Keratinocyte (primary cell): ENCODE data around the gene C11orf68. TPM values are rescaled to one million over a fixed set of nuclear protein-coding genes. Genes with fewer than 3 reads are reported as not detected.

Experiments
- DNase-seq: peaks from one replicate; pipeline ENCODE4 v3.0.0-alpha.2; 2011; ENCODE audit warnings: low read depth, missing footprints, low spot score
- FAIRE-seq: peaks from 2 replicates; lab custom pipeline; 2011; peaks lifted over from hg19 to GRCh38; lab: Jason Lieb, UNC
- H2AFZ ChIP-seq: 2 replicates; pipeline ENCODE4 v1.6.0; 2012; ENCODE audit warnings: low read length, control low read depth, inconsistent platforms; ENCODE audit not compliant: control insufficient read depth
- H3K27ac ChIP-seq: 2 replicates; pipeline ENCODE4 v1.5.1; 2011; ENCODE audit warnings: low read length; ENCODE audit not compliant: control insufficient read depth, insufficient read depth
- H3K27me3 ChIP-seq: 3 replicates; pipeline ENCODE4 v1.6.0; 2011; ENCODE audit warnings: low read length; ENCODE audit not compliant: control insufficient read depth, insufficient read depth; ENCODE audit errors: extremely low read depth
- H3K36me3 ChIP-seq, 2 experiments: 2 replicates in 1 of 2; 3 replicates in 1 of 2; pipeline ENCODE4 v1.5.1; 2011; ENCODE audit warnings: low read length in 2 of 2, mild to moderate bottlenecking in 1 of 2; ENCODE audit not compliant: control insufficient read depth in 2 of 2, insufficient read depth in 2 of 2; ENCODE audit errors: extremely low read depth in 1 of 2
- H3K4me1 ChIP-seq: 3 replicates; pipeline ENCODE4 v1.5.1; 2011; ENCODE audit warnings: low read length; ENCODE audit not compliant: control insufficient read depth, insufficient read depth; ENCODE audit errors: extremely low read depth
- H3K4me2 ChIP-seq: 3 replicates; pipeline ENCODE4 v1.6.0; 2011; ENCODE audit warnings: low read depth, low read length; ENCODE audit not compliant: control insufficient read depth, insufficient read depth; ENCODE audit errors: extremely low read depth
- H3K4me3 ChIP-seq, 3 experiments: fragments of 200-600 bp in 1 of 3; sonication (generic) in 1 of 3; 2 replicates in 2 of 3; 3 replicates in 1 of 3; pipeline ENCODE4 v1.5.1; 2011 to 2016; ENCODE audit warnings: low read length in 3 of 3, mild to moderate bottlenecking in 3 of 3, control low read depth in 2 of 3, inconsistent platforms in 1 of 3, low read depth in 1 of 3, mixed read lengths in 1 of 3, mixed run types in 1 of 3, moderate library complexity in 1 of 3; ENCODE audit not compliant: control insufficient read depth in 2 of 3, insufficient read depth in 2 of 3; ENCODE audit errors: extremely low read depth in 1 of 3
- H3K79me2 ChIP-seq: 2 replicates; pipeline ENCODE4 v1.6.0; 2012; ENCODE audit warnings: low read length; ENCODE audit not compliant: control insufficient read depth, insufficient read depth
- H3K9ac ChIP-seq: 3 replicates; pipeline ENCODE4 v1.6.0; 2011; ENCODE audit warnings: low read length; ENCODE audit not compliant: control insufficient read depth, insufficient read depth; ENCODE audit errors: extremely low read depth
- H3K9me1 ChIP-seq: 3 replicates; pipeline ENCODE4 v1.6.0; 2011; ENCODE audit warnings: low read length; ENCODE audit not compliant: control insufficient read depth, insufficient read depth; ENCODE audit errors: extremely low read depth
- H3K9me3 ChIP-seq: 2 replicates; pipeline ENCODE4 v1.5.1; 2012; ENCODE audit warnings: low read depth, low read length; ENCODE audit not compliant: control insufficient read depth
- H4K20me1 ChIP-seq: 3 replicates; pipeline ENCODE4 v1.6.0; 2011; ENCODE audit warnings: low read length; ENCODE audit not compliant: control insufficient read depth, insufficient read depth; ENCODE audit errors: extremely low read depth
- CTCF ChIP-seq, 3 experiments: IDR thresholded peaks in 1 of 3; conservative IDR thresholded peaks in 1 of 3; optimal IDR thresholded peaks in 1 of 3; 2 replicates in 2 of 3; 3 replicates in 1 of 3; pipeline versions ENCODE3 to v1.5.1; 2011; ENCODE audit warnings: low read length in 3 of 3, mild to moderate bottlenecking in 3 of 3, moderate library complexity in 2 of 3, control low read depth in 1 of 3, inconsistent platforms in 1 of 3; ENCODE audit not compliant: insufficient read depth in 2 of 3; ENCODE audit errors: extremely low read depth in 1 of 3
- EZH2 ChIP-seq: IDR thresholded peaks from one replicate; pipeline ENCODE4 v1.6.1; 2012; ENCODE audit warnings: inconsistent platforms, mild to moderate bottlenecking, low read length, moderate library complexity
- dilution Hi-C: fragments of 300-500 bp; cut with MboI; formaldehyde crosslinking; loops from one replicate; pipeline ENCODE4 v1.7.0; 2020; ENCODE audit warnings: low sequenced_read_pairs; ENCODE audit not compliant: extremely low pct_ligation_motif_present
- polyA plus RNA-seq, 5 experiments: library from polyadenylated mRNA; depleted of rRNA in 3 of 5; stranded (reverse) in 3 of 5; stranded (forward) in 1 of 5; unstranded in 1 of 5; fragments of >200 nt; gene quantifications; 1 replicate in 1 of 5; 2 replicates in 3 of 5; 3 replicates in 1 of 5; pipeline versions ENCODE4 v1.2.1 to v1.2.3, GENCODE V29; 2011 to 2012; ENCODE audit warnings: missing spikeins in 2 of 5, low read depth in 1 of 5, low replicate concordance in 1 of 5

The C11orf68 gene
- polyA plus RNA-seq, 1 donor (not counting 4 experiments of a cell fraction or from before 2014, with no cell fraction given) = 18.4 TPM

DNA sequence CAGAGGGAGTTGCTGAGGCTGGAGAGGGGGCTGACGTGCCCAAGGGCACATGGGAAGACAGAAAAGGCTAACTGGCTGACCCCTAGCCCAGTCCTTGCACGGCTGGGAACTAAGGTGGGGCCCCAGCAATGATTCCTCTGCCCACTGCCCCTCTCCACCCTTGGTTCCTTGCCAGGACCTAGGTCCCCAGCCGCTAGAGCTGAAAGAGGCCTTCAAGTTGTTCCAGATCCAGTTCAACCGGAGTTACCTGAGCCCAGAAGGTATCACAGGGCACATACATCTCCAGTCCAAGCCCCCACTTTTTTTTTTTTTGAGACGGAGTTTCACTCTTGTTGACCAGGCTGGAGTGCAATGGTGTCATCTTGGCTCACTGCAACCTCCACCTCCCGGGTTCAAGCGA is 38.8 kb downstream of the C11orf68 start:
- no peak overlapping the region for H3K9ac ChIP-seq
- no peaks in the 10 kb centered on the region for H3K27me3 ChIP-seq
- H3K4me2 ChIP-seq = no peak overlapping the region
- H3K9me3 ChIP-seq = no peaks in the 10 kb centered on the region
- H3K27ac ChIP-seq = no peak overlapping the region
- TF ChIP-seq EZH2 = no peak
- TF ChIP-seq CTCF (optimal IDR thresholded peaks at IDR 0.05 in 1 of 3, IDR thresholded peaks at IDR 0.05 in 1 of 3, conservative IDR thresholded peaks at IDR 0.05 in 1 of 3; ENCODE audit: extremely low read depth in 1 of 3, insufficient read depth in 2 of 3, low read length in 3 of 3) = no peak
- H3K9me1 ChIP-seq = no peaks in the 10 kb centered on the region
- FAIRE-seq = no peak
- peaks cover 17 to 29% of the 10 kb centered on the region in 2 experiments for H3K36me3 ChIP-seq
- no peaks in the 10 kb centered on the region for H3K79me2 ChIP-seq
- no peaks in the 10 kb centered on the region for H3K4me1 ChIP-seq
- H4K20me1 ChIP-seq = no peaks in the 10 kb centered on the region
- no peak overlapping the region for H2AFZ ChIP-seq
- DNase-seq = no peak
- no peak overlapping the region for H3K4me3 ChIP-seq
- dilution Hi-C loops = no loop called here

DNA sequence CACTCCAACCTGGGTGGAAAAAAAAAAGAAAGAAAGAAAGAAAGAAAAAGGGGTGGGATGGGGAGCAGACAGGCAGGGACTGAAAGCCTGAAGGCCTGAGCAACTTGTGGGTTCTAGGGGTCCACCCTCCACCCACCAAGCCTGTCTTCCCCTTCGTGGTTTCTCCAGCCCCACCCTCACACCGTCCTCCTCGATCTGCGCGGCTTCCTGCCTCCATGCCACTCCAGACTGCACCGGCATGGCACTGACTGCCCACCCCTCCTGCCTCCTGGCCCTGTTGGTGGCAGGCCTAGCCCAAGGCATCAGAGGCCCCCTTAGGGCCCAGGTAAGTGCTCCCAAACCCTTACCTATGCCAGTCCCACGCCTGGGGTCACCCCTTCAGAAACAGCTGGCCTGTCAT is 39.2 kb downstream of the C11orf68 start, which contains the start of gene CTSW:
CTSW (plus strand) TSS at position 221 of the 400 bp plus-strand sequence; CDS start at position 239, 18 bp downstream.
- no peak within 1 kb of the TSS for H3K9ac ChIP-seq
- TF ChIP-seq EZH2 (no peak), CTCF (optimal IDR thresholded peaks at IDR 0.05 in 1 of 3, IDR thresholded peaks at IDR 0.05 in 1 of 3, conservative IDR thresholded peaks at IDR 0.05 in 1 of 3; ENCODE audit: extremely low read depth in 1 of 3, insufficient read depth in 2 of 3, low read length in 3 of 3) (no peak)

More for the DNA sequence above, 39.2 kb downstream of the C11orf68 start, which contains the start of gene CTSW:
- Histone ChIP-seq H3K27ac (no peak within 1 kb of the TSS), H3K4me2 (no peak within 1 kb of the TSS), H3K36me3 (peaks cover 14 to 25% of the 10 kb centered on the region in 2 experiments), H3K4me3 (no peak within 1 kb of the TSS), H3K4me1 (no peaks in the 10 kb centered on the region), H4K20me1 (no peaks in the 10 kb centered on the region), H3K9me1 (no peaks in the 10 kb centered on the region), H3K27me3 (no peaks in the 10 kb centered on the region), H3K79me2 (no peaks in the 10 kb centered on the region), H3K9me3 (no peaks in the 10 kb centered on the region), H2AFZ (no peak within 1 kb of the TSS)
- DNase-seq (no peak), FAIRE-seq (no peak)
- dilution Hi-C loops = no loop called here
